ENCODE results near the gene BCL2L14.

BCL2L14 gene

DNA sequence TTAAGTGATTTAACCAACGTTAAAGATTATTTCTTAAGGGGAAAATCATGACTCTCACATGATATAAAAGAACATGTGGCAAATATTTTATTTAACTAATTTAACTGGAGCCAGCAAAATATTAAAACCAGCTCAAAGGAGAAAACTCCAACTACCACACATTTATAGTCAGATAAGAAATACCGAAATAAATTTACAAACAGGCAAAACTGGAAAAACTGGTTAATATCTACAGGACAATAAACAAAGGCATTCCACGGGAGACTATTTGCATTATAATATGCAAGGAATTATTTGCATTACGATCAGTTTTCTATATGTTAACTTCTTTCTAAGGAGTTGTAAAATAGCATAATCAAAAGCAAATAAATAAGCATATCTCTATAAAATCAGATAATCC, 13.8 kb upstream of the BCL2L14 start:
- DNase-seq = no peak

DNA sequence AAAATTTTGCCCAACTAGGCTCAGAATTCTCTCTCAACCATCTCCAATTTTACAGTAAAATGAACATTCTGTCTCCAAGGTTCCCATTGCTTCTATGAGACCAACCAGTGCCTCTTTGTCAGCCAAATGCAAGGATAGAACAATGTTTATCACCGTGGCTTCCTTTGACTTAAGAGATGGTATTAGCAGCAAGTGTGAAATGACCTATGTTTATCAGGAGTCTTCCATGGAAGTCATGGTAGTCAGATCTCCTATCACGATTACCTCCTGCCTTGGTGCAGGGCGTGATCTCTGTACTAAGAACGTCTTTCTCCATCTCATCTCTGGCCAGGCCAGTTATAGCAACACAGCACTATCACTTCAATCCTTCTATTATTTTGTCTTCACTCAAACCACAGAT, 6.1 kb upstream of the BCL2L14 start:
- DNase-seq = no peak

- DNase-seq = no peak
Observed at GRCh38 chr12:12068751-12069150, 2.0 kb upstream of the BCL2L14 start.

DNA sequence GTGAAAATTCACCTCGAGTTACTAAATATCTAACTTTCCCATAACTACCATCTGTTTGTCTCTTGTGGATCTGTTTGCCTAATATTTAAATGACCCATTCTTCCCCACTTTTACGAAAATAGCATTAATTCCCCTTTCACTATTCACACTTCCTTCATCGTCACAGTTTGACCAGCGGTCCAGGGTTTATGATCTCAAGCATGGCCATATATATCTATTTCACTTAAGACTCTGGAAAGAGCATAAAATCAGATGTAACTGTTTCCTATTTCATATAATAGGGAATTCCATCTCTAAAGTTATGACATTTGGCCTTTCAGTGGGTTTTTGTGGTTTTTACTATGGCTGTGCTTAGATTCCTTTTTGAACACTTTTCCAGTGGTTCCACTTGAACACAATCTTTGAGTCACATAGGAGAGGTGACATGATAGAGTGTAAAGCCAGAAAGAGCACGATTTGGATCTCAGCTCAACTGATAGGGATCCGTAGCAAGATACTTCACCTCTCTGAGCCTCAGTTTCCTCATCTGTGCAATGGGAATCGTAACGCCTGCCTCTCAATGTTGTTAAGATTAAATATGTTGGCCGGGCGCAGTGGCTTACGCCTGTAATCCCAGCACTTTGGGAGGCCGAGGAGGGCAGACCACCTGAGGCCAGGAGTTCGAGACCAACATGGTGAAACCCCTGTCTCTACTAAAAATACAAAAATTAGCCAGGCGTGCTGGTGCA, 754 bp upstream of the BCL2L14 start:
- no peak for DNase-seq

GRCh38 chr12:12072064-12072760, 1.5 kb downstream of the BCL2L14 start:
- peak in 3 of 4 experiments; percentile 12 to 24 (median 19) for DNase-seq

DNA sequence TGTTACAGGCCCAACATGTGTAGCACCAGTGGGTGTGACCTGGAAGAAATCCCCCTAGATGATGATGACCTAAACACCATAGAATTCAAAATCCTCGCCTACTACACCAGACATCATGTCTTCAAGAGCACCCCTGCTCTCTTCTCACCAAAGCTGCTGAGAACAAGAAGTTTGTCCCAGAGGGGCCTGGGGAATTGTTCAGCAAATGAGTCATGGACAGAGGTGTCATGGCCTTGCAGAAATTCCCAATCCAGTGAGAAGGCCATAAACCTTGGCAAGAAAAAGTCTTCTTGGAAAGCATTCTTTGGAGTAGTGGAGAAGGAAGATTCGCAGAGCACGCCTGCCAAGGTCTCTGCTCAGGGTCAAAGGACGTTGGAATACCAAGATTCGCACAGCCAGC, 8.6 kb downstream of the BCL2L14 start:
- DNase-seq = no peak

DNA sequence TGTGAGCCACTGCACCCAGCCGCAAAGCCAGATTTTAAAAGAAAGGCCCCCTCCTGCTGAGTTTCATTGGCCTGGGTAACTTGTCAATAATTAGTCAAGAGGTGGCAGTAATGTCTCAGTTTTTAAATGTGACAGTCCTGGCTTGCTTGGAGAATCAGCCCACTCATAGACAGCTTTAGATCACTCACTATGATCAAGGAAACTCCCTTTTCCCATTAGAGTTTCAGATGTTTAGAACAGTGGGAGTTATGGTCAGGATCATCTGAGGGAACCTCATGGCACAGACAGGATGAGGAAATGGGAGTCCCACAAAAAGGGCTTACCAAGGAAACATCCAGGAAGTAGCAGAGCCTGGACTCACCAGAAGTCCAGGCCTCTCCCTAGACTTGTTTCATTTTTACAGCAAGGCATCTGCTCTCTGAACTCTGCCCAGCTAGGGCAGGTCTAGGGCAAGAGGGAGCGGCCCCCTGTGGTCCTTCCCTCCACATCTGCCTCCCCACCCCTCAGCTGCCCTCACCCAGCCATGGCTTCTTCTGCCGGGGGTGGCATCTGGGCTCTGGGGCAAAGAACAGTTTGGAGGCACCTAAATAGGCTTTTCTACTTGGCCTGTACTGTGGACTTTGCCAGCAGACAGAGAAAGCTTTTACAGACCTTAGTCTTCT, 11.2 kb downstream of the BCL2L14 start:
- DNase-seq = no peak

GRCh38 chr12:12083688-12084087, 12.9 kb downstream of the BCL2L14 start:
- DNase-seq = no peak

GRCh38 chr12:12086362-12086761, 15.6 kb downstream of the BCL2L14 start:
- no peak for DNase-seq

DNA sequence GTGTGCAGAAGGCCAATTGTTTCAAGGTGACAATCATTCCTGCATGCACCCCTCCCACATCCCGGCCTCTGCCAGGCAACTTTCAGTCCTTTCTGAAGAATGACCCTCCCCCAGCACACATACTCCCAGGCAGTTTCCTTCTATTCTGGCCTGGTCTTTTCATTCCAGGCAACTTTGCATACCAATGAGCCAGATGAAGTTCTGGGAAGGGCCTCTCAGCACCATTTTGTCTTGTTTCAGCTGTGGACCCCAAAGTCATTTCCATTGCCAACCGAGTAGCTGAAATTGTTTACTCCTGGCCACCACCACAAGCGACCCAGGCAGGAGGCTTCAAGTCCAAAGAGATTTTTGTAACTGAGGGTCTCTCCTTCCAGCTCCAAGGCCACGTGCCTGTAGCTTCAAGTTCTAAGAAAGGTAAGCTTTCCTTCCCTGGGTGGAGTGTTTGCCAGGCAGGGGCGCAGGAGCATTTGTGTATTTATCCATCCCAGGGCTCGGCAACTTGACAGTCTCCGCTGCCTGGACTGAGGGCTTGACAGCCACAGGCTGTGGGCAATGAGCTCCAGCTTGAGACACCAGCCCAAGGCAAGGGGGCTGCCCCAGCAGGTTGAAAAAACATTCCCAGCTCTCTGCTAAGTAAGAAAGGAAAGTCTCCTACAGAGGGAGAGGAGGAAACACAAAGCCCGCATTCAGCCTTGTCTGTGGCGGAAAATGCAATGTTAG, 16.4 kb downstream of the BCL2L14 start:
- DNase-seq = no peak

DNA sequence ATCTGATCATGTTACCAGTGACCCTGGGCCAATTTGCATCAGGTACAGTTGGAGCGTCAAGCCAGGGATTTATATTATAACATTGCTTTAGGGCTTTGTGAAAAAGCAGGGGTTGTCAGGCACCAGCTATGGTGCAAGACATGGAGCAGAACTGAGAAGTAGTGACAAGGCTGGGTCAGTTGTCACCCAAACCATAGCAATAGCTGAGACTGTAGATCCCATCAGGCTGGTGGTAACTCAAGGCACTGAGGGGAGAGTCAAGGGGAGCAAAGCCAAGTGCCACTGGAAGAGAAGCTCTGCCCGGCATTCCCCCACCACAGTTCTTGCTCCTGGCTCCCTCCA, 16.9 kb downstream of the BCL2L14 start:
- DNase-seq = no peak

DNA sequence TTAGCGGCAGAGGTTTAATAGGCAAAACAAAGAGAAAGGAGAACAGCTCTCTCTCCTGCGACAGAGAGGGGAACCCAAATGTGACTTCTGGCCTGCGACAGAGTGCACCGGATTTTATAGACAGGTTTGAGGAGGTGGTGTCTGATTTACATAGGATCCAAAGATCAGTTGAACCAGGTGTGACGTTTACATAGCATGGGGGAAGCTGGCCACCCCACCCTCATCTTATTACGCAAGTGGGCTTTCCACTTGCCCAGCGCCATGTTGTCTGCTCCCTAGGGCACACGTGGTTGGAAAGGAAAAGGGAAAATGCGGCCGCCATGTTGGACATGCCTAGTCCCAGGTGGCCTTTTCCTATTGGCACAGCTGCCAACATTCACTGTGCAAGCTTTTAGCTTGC, 17.4 kb downstream of the BCL2L14 start:
- no peak for DNase-seq

DNA sequence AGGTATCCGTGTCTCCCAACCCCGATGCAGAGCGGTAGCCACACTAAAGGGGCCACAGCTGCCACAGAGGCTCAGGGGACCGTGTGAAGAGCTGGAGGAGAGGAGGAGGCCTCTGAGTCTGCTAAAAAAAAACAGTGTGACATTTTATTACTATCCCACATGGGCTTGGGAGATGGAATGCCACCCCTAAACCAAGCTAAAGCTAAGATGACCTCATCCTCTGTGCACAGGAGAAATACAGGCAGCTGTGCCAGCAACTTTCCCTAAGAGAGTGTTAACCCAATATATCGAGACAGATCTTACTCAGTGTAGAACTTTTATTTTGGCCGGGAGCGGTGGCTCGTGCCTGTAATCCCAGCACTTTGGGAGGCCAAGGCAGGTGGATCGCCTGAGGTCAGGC, 18.0 kb downstream of the BCL2L14 start:
- DNase-seq = no peak

- DNase-seq = no peak
Observed at GRCh38 chr12:12091071-12091470, 20.3 kb downstream of the BCL2L14 start.

- no peak for DNase-seq
Observed at GRCh38 chr12:12091977-12092663, 21.4 kb downstream of the BCL2L14 start.

GRCh38 chr12:12094481-12094880, 23.7 kb downstream of the BCL2L14 start:
- no peak for DNase-seq

DNA sequence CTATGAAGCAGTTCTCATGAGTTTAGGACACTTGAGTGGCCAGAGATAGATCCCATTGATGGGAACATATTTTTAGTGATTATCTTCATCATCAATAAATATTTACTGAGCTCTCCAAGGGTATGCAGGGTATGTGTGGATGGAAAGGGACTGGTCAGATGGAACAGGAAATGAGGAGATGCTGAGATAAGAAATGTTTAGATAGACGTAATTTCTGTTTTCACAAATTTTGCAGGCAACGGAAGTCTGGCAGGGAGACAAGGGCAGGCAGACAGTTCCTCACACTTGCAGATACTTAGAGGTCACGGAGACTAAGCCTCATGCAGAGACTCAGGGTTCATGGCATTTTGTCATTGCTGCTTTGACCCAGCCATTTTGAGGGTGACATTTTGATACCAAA, 24.3 kb downstream of the BCL2L14 start:
- no peak for DNase-seq

DNA sequence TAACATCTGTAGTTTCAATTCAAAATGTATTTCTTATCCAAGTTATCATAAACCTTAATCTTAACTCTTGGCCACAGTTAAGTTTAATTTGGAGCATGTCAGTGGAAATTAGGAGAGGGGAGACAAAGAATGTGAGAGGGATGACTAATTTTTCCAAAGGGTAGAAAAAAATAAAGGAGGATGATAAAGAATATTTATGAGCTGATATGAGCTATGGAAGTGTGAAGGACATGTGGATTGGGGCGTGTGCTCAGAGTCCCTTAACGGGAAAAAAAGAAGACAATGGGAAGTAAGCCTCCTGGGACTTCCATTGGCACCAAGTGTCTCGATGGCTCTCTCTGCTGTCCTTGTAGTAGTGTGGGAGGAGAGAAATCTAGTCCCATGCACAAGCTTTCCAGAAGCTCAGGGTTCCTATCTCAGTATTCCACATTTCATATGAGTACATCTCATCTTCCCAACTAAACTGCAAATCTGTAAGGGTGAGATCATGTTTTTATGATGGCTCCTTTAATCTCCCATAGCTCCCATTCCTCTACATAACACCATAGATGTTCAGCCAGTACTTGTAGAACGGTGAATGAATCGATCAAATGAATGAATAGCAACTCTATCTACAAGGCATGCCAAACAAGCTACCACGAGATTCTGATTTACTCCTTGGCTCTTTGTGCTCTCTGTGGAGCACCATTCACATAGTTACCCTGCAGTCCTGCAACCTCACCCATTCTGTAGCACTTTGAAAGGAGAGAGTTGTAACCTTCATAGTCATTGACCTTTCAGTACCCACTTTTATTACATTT, 27.4 kb downstream of the BCL2L14 start:
- DNase-seq = no peak

- DNase-seq = no peak
Observed at GRCh38 chr12:12098691-12099015, 27.9 kb downstream of the BCL2L14 start.

DNA sequence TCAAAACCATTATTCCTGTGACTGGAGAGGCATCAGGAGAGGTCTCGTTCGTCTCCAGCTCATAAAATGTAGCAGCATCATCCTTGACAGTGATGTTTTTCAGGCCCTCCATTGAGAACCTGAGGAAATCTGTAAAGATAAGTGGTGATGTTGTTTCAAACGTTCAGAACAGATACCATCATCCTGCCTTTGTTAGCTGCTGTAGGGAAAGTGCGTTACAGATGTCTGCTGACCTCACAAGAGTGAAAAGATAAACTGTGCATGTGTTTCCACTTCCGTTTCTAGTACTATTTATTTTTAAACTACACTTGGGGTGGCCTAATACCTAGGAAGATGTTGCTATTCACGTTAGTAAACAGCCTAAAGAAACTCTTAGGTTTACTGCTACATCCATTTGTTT, 28.4 kb downstream of the BCL2L14 start:
- DNase-seq = no peak

- DNase-seq = no peak
Observed at GRCh38 chr12:12107678-12108077, 36.9 kb downstream of the BCL2L14 start.

DNA sequence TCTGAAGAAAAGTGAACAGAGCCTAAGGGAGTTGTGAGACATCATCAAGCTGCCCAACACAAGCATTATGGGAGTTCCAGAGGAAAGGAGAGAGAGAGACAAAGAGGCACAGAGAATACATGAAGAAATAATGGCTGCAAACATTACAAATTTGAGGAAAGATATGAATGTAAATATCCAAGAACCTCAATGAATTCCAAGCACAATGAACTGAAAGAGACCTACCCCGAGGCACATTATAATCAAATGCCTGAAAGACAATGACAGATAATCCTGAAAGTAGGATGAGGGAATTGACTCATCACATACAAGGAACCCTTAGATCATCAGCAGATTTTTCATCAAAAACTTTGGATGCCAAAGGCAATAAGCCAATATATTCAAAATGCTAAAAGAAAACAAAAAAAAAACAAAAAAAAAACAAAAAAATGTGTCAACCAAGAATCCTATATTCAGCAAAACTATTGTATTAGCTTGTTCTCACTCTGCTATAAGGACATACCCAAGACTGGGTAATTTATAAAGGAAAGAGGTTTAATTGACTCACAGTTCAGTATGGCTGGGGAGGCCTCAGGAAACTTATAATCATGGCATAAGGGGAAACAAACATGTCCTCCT, 37.8 kb downstream of the BCL2L14 start:
- no peak for DNase-seq
